LoVo (cell line): Measurements from ENCODE around the gene FABP3.
"Not testable (repeated sequence)": the region's sequence is repeated elsewhere in the genome, so short reads cannot be mapped to it uniquely, and the experiment has no call there.

Experiments
- DNase-seq: peaks from one replicate; pipeline ENCODE4 v3.0.0-alpha.2; 2016; ENCODE audit warnings: low spot score

Gene FABP3

GRCh38 chr1:31398246-31398645, 25.4 kb upstream of the FABP3 start:
- DNase-seq, result no peak

DNA sequence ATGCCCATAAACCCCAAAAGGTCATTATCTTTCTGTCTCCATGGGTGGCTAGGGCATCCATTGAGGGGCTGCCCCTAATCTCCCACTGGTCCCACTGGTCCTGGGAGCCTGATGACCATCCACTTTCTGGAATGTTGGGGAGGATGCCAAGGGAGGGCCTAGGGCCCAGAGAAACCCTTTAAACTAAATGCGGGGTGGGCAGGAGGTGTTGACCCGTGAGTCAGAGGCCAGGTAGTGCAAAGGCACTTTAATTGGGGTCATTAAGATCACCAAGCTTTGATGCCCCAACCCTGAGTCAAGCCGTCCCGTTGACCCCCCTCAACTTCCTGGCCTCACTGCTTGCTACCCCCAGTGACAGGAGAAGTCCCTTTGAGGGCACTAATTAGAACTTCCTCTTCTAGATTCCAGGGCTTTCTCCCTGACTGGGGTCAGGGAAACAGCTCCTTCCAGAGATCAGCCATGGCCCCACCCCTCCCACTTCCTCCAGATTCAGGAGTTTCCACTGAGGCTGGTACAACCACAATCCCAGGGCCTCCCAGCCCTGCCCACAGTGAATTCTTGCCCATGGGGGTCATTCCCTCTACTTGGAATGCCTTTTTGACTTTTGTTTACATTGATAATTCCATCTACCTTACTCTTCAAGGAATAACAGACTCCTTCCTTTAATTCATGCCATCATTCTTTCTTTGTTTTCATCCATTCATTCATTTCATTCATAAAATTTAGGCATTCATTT, 24.7 kb upstream of the FABP3 start:
- DNase-seq, result peak; percentile 71

DNA sequence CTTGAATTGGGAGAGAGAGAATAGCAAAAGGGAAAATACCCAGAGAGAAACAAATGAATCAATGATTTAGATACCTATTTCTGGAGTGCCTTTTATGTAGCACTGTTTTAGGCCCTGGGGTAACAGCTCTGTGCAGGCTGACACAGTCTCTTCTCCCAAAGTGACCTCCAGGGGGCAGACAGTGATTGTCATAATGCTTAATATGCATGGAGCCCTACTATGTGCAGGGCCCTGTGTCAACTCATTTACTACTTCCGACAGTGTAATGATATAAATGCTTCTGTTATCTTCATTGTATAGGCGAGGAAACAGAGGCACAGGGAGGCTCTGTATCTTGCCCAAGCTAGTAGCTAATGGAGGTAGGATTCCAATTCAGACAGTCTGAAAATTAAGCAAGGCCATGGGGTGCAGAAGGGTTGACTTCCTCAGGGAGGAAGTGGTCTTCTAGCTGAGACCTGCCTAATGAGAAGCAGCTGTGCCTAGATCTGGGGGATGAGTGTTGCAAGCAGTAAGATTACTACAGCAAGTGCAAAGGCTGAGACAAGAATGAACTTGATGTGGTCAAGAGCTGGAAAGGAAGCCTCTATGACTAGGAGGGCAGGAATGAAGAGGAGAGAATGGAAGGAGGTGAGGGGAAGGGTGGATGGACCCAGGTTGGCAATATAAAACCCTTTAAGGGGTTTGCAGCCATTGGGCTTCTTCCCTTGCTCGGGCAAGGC, 23.9 kb upstream of the FABP3 start:
- DNase-seq, result peak; percentile 52

DNA sequence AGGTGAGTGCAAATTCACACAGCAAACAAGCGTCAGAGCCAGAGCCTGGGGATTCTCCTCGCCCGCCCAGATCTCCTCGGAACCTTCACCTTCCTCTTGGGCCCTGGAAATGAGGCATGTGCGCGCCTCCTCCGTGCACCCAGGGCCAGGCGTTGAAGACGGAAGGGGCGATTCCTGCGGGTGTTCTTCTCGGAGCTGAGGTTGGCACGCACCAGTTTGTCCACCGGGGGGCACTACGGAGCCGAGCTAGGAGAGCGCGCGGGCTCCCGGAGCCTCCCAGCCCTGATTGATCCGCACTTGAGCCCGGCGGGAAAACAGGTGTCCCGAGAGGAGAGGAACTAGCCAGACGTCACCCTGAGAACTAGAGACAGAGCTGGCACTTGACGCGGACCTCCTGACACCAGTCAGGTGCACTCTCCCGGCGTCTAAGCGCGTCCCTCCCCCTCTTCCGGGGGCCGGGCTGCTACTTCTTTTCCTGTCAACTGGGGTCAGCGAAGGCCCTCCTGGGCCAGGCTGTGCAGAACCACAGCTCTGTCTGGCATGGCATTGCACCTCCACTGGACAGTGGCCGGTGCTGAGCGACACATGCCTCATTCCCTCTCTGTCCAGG, 21.8 kb upstream of the FABP3 start:
- DNase-seq, result peak; percentile 87

- DNase-seq, result no peak
Measured at GRCh38 chr1:31393463-31393862, 20.6 kb upstream of the FABP3 start.

DNA sequence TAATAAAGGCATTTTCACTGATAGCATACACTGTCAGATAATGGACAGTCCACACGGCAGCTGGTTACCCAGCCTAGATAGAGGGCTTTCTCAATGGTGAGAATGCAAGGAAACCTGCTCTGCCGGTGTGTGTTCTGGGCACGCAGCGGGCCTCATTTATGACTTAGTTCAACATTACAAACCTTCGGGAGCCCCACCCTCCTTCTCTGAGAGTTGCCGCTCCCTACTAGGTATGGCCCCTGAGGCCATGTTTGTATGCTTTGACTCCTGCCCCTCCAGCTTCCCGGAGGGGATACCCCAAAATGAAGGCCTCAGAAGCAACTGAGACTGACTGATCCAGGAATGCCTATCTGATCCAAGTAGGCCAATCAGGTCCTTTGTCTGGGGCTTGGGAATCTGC, 17.2 kb upstream of the FABP3 start:
- peak; percentile 85 for DNase-seq

- DNase-seq, result no peak
Measured at GRCh38 chr1:31389616-31390015, 16.7 kb upstream of the FABP3 start.

DNA sequence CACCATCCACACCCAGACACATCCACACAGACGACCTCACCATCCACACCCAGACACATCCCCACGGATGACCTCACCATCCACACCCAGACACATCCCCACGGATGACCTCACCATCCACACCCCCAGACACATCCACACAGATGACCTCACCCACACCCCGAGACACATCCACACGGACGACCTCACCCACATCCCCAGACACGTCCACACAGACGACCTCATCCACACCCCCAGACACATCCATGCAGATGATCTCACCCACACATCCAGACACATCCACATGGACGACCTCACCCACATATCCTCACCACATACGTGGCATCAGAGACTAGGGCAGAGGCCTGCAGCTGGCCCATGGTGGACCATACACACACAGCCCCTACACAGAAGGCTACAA, 14.7 kb upstream of the FABP3 start:
- no peak for DNase-seq

DNA sequence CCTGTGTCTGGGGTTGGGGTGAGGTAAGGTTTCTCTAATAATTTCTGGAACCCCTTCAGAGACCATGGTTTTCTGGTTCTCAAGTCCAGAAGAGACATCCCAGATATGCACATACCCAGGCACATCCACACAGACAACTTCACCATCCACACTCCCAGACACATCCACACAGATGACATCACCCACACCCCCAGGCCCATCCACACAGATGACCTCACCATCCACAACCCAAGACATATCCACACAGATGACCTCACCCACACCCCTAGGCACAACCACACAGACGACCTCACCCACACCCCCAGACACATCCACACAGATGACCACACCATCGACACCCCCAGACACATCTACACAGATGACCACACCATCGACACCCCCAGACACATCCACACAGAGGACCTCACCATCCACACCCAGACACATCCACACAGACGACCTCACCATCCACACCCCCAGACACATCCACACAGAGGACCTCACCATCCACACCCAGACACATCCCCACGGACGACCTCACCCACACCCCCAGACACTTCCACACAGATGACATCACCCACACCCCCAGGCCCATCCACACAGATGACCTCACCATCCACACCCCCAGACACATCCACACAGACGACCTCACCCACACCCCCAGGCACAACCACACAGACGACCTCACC, 13.8 kb upstream of the FABP3 start:
- not testable (repeated sequence) for DNase-seq

- DNase-seq, result no peak
Measured at GRCh38 chr1:31383967-31384366, 11.1 kb upstream of the FABP3 start.

DNA sequence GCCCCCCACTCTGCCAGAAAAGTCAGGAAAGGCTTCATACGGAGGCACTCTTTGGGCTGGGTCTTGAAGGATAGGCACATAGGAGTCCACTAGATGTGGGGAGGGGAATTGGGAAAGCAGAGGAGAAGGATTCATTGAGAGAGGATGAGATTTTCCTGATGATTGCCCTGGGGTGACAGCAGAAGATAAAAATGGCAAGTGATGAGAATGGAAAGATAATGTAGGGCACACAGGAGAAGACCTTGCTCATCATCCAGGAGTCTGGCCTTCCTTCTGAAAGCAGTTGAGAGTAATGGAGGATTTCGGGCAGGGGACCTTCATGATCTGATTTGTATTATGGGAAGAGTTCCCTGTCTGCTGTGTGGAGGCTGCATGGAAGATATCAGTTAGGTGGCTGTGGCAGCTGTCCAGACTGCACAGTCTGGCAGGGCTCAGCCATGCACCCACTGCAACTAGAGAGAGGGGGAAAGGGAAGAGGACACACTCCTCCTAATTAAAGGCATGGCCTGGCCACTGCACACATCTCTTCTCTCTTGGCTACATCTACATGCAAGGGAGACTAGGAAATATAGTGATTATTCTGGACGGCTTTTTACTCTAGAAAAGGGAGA, 9.6 kb upstream of the FABP3 start:
- no peak for DNase-seq

DNA sequence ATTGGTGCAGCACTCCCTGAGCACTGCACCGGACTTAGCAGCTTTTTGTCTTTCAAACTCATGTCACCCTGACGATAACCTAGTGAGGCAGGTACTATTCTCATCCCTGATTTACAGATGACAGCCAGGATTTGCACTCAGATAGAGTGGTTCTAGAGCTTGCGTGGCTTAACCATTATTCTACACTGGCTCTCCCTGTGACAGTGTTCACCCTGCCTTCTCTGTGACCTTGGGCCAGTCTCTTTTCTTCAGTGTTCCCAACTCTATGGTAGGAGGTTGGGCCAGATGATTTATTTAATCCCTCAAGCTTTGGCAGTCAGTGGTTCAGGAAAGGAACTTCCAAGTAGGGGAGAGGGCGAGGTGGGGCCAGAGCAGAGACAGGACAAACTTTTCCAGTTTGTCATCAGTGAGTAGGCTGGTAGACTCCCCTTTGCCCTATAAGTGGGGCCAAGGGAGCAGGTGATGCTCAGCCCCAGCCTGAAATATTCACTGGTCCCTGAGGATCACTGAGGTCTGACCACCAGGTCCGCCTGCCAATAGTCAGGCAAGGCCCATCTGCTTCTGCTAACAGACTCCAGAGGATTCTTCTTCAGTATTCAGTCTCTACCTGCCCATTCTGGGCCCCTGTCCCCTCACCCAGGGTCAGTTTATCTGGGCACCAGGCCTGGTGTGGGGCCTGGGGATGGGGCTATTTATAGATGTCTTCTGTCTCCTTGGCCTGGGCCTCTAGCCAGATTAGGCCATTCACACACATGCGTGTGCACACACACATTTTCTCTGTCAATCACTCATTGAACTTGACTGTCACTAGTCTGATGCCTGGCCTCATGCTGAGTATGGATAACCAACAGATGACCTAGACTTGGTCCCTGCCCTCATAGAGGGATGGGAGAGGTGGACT, 8.8 kb upstream of the FABP3 start:
- peak; percentile 81 for DNase-seq

- DNase-seq, result no peak
Measured at GRCh38 chr1:31380181-31380580, 7.3 kb upstream of the FABP3 start.

DNA sequence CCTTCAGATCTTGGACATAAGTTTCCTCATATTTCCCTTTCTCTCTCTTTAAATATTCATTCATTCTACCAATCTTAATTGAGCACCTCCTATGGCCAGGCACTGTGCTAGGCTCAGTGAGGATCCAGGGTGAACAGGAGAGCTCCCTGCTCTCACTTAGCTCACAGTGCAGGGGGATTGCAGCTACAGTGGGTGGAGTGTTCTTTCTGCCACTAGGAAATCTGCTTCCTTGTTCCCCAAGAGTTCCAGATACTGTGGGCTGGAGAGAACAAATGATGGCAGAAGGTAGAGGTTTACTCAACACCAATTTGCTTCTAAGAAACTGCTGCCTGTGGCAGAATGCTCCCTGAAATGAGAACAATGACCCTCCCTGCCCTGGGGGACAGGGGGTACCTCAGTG, 5.1 kb upstream of the FABP3 start:
- DNase-seq, result no peak

- DNase-seq, result peak; percentile 27
Measured at GRCh38 chr1:31377364-31377863, 4.5 kb upstream of the FABP3 start.

DNA sequence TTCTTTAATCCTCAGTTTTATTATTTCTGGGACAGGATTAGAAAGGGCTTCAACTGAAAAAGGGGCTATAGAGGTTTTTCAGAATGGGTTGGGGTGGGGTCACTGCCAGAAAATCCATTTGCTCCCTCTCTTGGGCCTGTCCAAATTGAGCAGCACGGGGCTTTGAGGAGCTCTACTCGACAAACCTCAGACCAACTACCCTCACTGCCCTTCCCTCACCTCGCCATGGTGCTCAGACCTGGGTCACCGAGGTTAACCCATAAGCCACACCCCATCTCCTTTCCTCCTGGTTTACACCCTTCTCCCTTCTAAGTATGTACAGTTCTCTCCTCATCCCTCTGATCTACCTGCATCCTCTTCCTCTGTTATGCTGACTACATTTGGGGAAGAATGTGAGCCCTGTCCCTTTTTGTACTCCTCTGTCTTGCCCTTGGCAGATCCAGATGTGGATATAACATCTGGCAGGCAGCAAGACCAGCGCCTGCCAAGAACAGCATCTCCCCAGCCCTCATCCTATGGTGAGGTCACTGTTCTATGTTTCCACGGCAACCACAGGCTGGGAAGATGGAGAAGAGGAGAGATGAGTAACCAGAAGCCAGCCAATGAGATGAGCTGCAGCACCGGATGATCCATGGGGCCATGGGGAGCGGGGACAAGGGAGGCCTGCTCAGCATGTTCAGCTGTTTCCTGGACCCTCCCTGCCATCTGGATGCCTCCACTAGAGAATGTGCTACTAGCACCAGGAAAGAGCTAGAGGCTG, 3.7 kb upstream of the FABP3 start:
- no peak for DNase-seq

- DNase-seq, result no peak
Measured at GRCh38 chr1:31374511-31375196, 1.8 kb upstream of the FABP3 start.

DNA sequence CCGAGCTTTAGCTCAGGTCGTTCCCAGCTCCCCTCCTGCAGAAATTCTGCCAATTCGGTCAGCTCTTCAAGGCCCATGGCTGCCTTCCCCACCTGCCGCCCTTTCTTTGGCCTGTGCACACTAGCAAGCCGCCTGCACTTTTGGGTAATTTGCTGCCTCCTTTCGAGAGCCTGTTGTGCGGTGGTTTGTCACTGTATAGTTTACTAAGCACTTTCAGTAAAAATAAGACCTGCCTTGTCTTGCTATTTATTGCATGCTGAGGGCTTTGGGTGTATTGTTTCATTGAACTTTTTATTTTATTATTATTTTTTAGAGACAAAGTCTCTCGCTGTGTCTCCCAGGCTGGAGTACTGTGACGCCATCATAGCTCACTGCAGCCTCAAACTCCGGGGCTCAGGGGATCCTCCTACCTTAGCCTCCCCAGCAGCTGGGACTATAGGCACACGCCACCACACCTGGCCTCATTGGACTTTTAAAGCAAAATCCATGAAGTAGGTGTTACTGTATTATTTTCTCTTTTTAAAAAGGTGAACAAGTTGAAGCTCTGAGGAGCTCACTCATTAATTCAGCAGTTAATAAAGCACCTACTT, 1.1 kb upstream of the FABP3 start:
- no peak for DNase-seq

GRCh38 chr1:31372751-31373055, 173 bp downstream of the FABP3 start:
- no peak for DNase-seq

DNA sequence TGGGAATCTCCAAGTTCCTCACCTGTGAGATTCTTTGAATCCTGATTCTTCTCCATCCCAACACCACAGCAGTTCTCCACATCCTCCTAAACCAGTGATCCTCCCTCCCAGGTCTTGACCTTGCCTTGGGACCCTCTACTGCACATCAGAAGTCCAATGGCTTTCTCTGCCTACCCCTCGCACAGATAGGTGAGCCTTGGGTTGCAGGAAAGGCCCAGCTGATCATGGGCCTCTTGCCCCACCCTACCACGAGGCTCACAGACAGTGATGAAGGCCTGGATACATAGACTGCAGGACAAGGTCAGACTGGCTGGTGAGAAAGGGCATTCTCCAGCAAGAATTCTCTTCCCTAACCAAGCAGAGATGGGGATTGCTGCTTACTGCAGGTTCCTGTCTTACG, 825 bp downstream of the FABP3 start:
- DNase-seq, result no peak
